Transverse colon (tissue), 1 donor: ENCODE measurements around the gene DERA.

Source experiments
- EP300 ChIP-seq: sonication (generic); formaldehyde crosslinking; IDR thresholded peaks from one replicate; pipeline ENCODE4 v1.6.1; 2017; ENCODE audit warnings: antibody characterized with exemption, low read depth
- POLR2A ChIP-seq: fragments of 450-650 bp; IDR thresholded peaks from one replicate; pipeline ENCODE4 v1.6.1; 2016; ENCODE audit warnings: antibody characterized with exemption, mild to moderate bottlenecking, moderate library complexity

- TF ChIP-seq POLR2A, result no peak
- no peak for TF ChIP-seq EP300
These were observed 164.8 kb downstream of the DERA start for GRCh38 chr12:16075887-16076286.
